Right renal pelvis (tissue), 4 donors: Measurements from ENCODE around the gene UBE3B. TPM values are rescaled to one million over a fixed set of nuclear protein-coding genes. Genes with fewer than 3 reads are reported as not detected.

ENCODE experiments used
- DNase-seq, 4 donors: peaks; one replicate each; pipeline ENCODE4 v3.0.0-alpha.2; 2013; ENCODE audit warnings: low read depth in 4 of 4, low spot score in 3 of 4, missing footprints in 1 of 4
- polyA plus RNA-seq, 4 donors: library from polyadenylated mRNA; unstranded; fragments of 120-200 nt; gene quantifications; one replicate each; pipeline ENCODE4 v1.2.1, GENCODE V29; 2013; ENCODE audit not compliant: insufficient read length in 4 of 4

The UBE3B gene
- polyA plus RNA-seq, 4 donors = 29.6 to 35.4 (median 32.2) TPM

DNA sequence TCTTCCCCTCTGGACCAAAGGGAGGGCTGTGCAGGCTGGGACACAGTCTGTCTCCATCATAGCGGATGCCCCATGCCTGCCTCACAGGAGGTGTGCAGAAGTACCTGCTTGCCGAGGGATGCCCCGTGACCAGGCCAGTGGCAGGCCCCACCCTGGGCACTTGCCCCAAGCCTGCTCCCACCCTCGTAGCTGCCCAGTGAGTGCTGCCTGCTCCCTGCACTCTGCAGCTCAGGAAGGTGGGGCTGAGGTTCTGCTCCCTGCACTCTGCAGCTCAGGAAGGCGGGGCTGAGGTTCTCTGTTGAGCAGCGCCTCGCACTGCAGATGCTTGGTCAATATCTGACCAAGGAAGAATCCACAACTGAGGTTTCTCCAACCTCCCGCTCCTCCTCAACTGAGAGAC lies 89.0 kb downstream of the UBE3B start:
- DNase-seq = no peak

GRCh38 chr12:109567296-109567695 lies 89.9 kb downstream of the UBE3B start:
- no peak for DNase-seq

DNA sequence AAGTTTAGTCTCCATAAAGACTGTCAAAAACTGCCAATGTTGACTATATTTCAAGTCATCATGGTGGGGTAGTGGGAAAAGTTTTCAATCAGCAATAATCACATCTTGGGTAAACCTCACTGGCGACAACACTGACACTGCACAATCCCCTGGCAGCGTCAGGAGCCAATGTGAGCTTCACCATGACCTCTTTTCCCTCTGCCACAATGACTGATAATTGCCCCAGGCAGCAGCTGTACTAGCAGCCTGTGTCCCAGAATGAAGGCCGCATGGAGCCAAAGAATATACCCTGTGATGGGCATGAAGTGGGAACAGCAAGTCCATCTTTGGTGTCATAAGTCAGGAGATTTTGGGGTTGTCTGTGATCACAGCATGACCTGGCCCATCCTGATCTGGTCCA lies 90.5 kb downstream of the UBE3B start:
- DNase-seq = no peak

DNA sequence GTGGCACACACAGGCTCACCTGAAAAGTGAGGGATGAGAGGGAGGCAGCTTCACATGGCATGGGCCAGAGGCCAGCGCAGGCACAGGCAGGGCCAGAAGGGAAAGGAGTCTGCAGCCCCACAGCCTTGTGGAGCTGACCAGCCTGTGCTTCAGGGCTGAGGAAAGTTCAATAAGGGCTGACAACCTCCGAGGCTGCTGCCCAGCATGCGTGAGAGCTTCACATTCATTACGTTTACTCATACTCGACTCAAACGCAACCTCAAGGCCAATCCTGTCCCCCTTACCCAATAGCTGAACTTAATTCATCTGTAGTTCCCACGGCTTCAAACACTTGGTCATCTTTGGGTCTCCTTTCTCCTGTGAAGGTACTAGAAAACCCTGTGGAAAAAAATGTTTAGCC lies 91.1 kb downstream of the UBE3B start:
- no peak for DNase-seq

GRCh38 chr12:109571773-109572505 lies 94.5 kb downstream of the UBE3B start:
- no peak for DNase-seq

GRCh38 chr12:109572506-109572845 lies 95.0 kb downstream of the UBE3B start:
- no peak for DNase-seq

- peak; percentile 90 to 98 (median 96) for DNase-seq
Measured at GRCh38 chr12:109573029-109573913, 95.8 kb downstream of the UBE3B start, which contains the start of the genes MMAB and MVK. Gene MMAB (minus strand): TSS chr12:109573504. CDS start chr12:109573480, 24 bp downstream. Gene MVK (plus strand): TSS chr12:109573794. CDS start chr12:109574823, 1,029 bp downstream.

DNA sequence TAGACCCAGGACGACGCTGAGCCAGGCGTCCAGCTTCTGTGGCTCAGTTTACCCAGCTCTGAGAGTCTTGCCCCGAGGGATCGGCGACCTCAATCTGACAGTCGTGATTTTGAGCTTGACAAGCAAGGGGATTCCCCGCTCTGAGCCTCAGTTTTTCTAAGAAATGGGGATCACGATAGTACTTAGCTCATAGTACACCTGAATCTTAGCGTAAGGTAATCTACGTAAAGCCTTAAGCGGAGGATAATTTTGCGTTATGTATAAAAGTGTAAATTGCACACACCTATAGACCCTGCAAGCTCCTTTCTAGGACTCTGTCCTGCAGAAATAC lies 96.4 kb downstream of the UBE3B start:
- DNase-seq = no peak

- no peak for DNase-seq
Measured at GRCh38 chr12:109575683-109576082, 98.2 kb downstream of the UBE3B start.

GRCh38 chr12:109577311-109577710 lies 99.9 kb downstream of the UBE3B start:
- DNase-seq = no peak

DNA sequence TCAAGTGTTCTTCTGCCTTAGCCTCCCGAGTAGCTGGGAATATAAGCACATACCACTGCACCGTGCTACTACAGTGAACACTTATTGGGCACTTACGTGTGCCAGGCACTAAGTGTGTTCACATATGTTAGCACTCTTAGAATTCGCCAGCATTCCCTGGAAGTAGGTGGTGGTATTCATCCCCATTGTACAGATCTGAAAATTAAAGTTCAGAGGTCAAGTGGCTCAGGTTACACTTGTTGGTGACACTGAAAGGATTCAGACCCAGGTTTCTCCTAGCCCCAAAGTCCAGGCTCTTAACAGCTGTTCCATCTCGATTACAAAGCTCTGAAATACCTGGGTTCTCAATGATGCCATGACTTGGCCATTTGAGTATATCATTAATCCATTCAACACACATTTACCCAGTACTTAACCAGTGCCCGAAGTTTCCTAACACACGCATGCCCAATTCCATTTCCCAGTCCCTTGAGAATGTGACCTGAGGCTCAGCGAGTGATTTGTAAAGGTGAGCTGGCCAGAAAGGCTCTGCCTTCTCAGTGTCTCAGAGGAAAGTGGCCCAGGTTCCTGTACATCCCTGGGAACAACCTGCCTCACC lies 101.0 kb downstream of the UBE3B start:
- peak in 1 of 4 donors; percentile 42 for DNase-seq

DNA sequence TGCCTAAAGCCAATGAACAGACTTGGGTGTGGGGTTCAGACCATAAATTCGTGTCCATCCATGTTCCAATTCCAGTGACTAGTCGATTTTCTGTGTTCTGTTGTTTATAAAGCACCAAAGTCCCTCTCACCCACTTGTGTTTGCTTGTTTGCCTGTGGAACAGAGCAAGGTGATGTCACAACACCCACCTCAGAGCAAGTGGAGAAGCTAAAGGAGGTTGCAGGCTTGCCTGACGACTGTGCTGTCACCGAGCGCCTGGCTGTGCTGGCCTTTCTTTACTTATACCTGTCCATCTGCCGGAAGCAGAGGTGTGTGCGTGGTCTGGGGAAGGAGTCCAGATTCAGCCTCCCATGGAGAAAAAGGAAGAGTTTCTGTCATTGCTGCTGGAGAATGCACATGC lies 102.2 kb downstream of the UBE3B start:
- DNase-seq = no peak

- no peak for DNase-seq
Measured at GRCh38 chr12:109580272-109580671, 102.8 kb downstream of the UBE3B start.

- no peak for DNase-seq
Measured at GRCh38 chr12:109580684-109581333, 103.4 kb downstream of the UBE3B start.

DNA sequence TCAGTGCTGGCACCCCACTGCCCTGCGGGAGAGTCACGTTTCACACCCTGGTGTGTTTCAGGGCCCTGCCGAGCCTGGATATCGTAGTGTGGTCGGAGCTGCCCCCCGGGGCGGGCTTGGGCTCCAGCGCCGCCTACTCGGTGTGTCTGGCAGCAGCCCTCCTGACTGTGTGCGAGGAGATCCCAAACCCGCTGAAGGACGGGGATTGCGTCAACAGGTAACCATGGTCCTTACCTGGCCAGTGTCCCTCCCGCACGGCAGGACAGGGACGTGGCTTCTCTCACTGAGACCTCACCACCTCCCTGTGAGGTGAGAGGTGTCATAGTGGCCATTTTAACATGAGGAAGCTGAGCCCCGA lies 103.9 kb downstream of the UBE3B start:
- DNase-seq = no peak

DNA sequence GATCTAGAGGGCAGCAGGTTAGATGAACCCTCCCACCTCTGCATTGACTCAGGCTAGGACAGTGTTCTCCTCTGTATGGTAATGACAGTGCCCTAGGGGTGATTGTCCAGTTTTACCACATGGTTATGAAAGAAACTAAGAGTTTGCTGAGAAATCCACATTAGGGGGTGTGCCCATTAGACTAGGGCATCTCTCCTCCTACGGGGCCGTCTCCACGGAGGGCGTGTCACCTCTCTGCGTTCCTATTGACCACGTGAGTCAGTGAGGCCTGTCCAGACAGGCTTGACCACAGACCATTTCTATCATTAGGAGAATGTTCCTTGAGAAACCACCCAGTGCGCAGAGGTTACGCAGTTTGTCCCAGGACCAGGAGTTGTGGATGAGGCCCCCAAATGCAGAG lies 104.4 kb downstream of the UBE3B start:
- no peak for DNase-seq

- no peak for DNase-seq
Measured at GRCh38 chr12:109582636-109583035, 105.2 kb downstream of the UBE3B start.

DNA sequence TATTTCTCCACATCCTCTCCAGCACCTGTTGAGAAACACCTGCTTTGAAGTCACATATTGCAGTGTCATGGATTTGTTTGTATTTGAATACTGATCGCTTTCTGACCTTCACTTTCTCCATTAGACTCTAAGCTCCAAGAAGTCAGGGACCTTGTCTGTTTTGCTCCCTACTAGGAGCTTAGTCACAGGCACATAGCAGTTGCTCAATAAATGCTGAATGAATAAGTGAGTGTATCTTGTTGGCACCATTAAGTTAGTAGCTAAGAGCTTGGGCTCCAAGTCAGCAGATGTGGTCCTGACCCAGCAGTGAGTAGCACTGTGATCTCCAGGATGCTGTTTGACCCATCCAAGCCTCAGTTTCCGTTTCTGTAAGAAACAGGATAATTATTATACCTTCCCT lies 106.3 kb downstream of the UBE3B start:
- DNase-seq = no peak
